H1 (cell line): ENCODE results near the gene CAGE1. TPM values are rescaled to one million over a fixed set of nuclear protein-coding genes. Genes with fewer than 3 reads are reported as not detected.

Experiments used
- CTCF ChIA-PET: fragments of 300-600 bp; sonication (Branson Sonifier 250); formaldehyde crosslinking; loops from one replicate; lab custom pipeline; 2021; ENCODE audit not compliant: partially characterized antibody; lab: Charles Lee
- POLR2A ChIA-PET: fragments of 300-600 bp; sonication (Branson Sonifier 250); formaldehyde crosslinking; loops from one replicate; lab custom pipeline; 2021; ENCODE audit warnings: inconsistent platforms; ENCODE audit not compliant: partially characterized antibody; lab: Charles Lee
- DNase-seq, 2 experiments: peaks; one replicate each; pipeline versions ENCODE4 v3.0.0 to v3.0.0-alpha.2; 2010 to 2022; ENCODE audit warnings: low spot score in 2 of 2, low read depth in 1 of 2, mixed read lengths in 1 of 2
- FAIRE-seq: peaks from 2 replicates; lab custom pipeline; 2011; peaks lifted over from hg19 to GRCh38; lab: Jason Lieb, UNC
- H2AFZ ChIP-seq: 2 replicates; pipeline ENCODE4 v1.8.1; 2012; ENCODE audit warnings: low read length, inconsistent platforms
- H2AK5ac ChIP-seq: 2 replicates; pipeline ENCODE4 v1.6.1; 2013; ENCODE audit warnings: low read depth, low read length
- H2BK120ac ChIP-seq: replicated peaks from 2 replicates; pipeline ENCODE3; 2013; ENCODE audit warnings: low read depth, low read length, inconsistent platforms
- H2BK12ac ChIP-seq: 2 replicates; pipeline ENCODE4 v1.6.1; 2013; ENCODE audit warnings: low read depth, low read length
- H2BK15ac ChIP-seq: 2 replicates; pipeline ENCODE4 v1.6.1; 2013; ENCODE audit warnings: low read length
- H2BK20ac ChIP-seq: 2 replicates; pipeline ENCODE4 v1.6.1; 2013; ENCODE audit warnings: low read length
- H2BK5ac ChIP-seq: 2 replicates; pipeline ENCODE4 v1.6.1; 2013; ENCODE audit warnings: low read depth, low read length
- H3K14ac ChIP-seq: 2 replicates; pipeline ENCODE4 v1.6.1; 2013; ENCODE audit warnings: inconsistent platforms; ENCODE audit not compliant: insufficient read length
- H3K18ac ChIP-seq: 2 replicates; pipeline ENCODE4 v1.6.1; 2013; ENCODE audit warnings: low read length; ENCODE audit errors: extremely low read depth
- H3K23ac ChIP-seq: 2 replicates; pipeline ENCODE4 v1.6.1; 2013; ENCODE audit warnings: inconsistent platforms; ENCODE audit not compliant: insufficient read length
- H3K23me2 ChIP-seq: 2 replicates; pipeline ENCODE4 v1.6.1; 2013; ENCODE audit warnings: low read depth, low read length
- H3K27ac ChIP-seq: 2 replicates; pipeline ENCODE4 v1.6.1; 2011; ENCODE audit warnings: low read depth, low read length, inconsistent platforms
- H3K27me3 ChIP-seq, 4 experiments: replicated peaks in 1 of 4; 1 replicate in 1 of 4; 2 replicates in 3 of 4; pipeline versions ENCODE4 v1.6.1 to v1.8.1; 2011 to 2013; ENCODE audit warnings: low read length in 3 of 4, mild to moderate bottlenecking in 3 of 4, inconsistent platforms in 2 of 4, mixed read lengths in 2 of 4, moderate library complexity in 1 of 4; ENCODE audit not compliant: control insufficient read depth in 3 of 4, insufficient read depth in 3 of 4; ENCODE audit errors: extremely low read depth in 1 of 4
- H3K36me3 ChIP-seq, 4 experiments: 2 replicates each; pipeline versions ENCODE4 v1.6.1 to v1.8.1; 2011 to 2013; ENCODE audit warnings: mild to moderate bottlenecking in 4 of 4, low read length in 3 of 4, moderate library complexity in 2 of 4, control low read depth in 1 of 4, inconsistent platforms in 1 of 4; ENCODE audit not compliant: insufficient read depth in 4 of 4, control insufficient read depth in 2 of 4
- H3K4ac ChIP-seq: replicated peaks from 2 replicates; pipeline ENCODE3; 2013; ENCODE audit warnings: low read length, low read depth, mixed read lengths, inconsistent platforms; ENCODE audit not compliant: insufficient read length
- H3K4me1 ChIP-seq, 4 experiments: replicated peaks in 1 of 4; 1 replicate in 1 of 4; 2 replicates in 3 of 4; pipeline versions ENCODE4 v1.6.1 to v1.8.1; 2011 to 2013; ENCODE audit warnings: low read length in 3 of 4, inconsistent platforms in 2 of 4, mixed read lengths in 1 of 4; ENCODE audit not compliant: insufficient read depth in 4 of 4, control insufficient read depth in 3 of 4
- H3K4me2 ChIP-seq, 2 experiments: 2 replicates each; pipeline versions ENCODE4 v1.6.1 to v1.8.1; 2011 to 2013; ENCODE audit warnings: low read depth in 2 of 2, low read length in 2 of 2, control low read depth in 1 of 2, inconsistent platforms in 1 of 2, mild to moderate bottlenecking in 1 of 2; ENCODE audit not compliant: insufficient read depth in 1 of 2
- H3K4me3 ChIP-seq, 4 experiments: fragments of 200-600, 300-600 bp in 1 of 4; sonication (generic), shearing (Covaris generic), sonication (Bioruptor Twin) in 1 of 4; 2 replicates each; pipeline versions ENCODE4 v1.5.1 to v1.8.1; 2011 to 2016; ENCODE audit warnings: low read length in 4 of 4, low read depth in 3 of 4, control low read depth in 2 of 4, inconsistent platforms in 2 of 4, mild to moderate bottlenecking in 2 of 4, mixed read lengths in 1 of 4, moderate library complexity in 1 of 4; ENCODE audit not compliant: insufficient read depth in 2 of 4; ENCODE audit errors: extremely low read depth in 1 of 4
- H3K56ac ChIP-seq: replicated peaks from 2 replicates; pipeline ENCODE3; 2013; ENCODE audit warnings: low read depth, mild to moderate bottlenecking, mixed read lengths, low read length, inconsistent platforms; ENCODE audit not compliant: insufficient read length
- H3K79me1 ChIP-seq: 2 replicates; pipeline ENCODE4 v1.6.1; 2013; ENCODE audit warnings: low read depth, low read length, control low read depth
- H3K79me2 ChIP-seq, 2 experiments: 2 replicates each; pipeline versions ENCODE4 v1.6.1 to v1.8.1; 2012 to 2013; ENCODE audit warnings: low read length in 2 of 2, mild to moderate bottlenecking in 2 of 2, inconsistent platforms in 1 of 2; ENCODE audit not compliant: insufficient read depth in 2 of 2, control insufficient read depth in 1 of 2
- H3K9ac ChIP-seq, 4 experiments: replicated peaks in 1 of 4; 1 replicate in 1 of 4; 2 replicates in 3 of 4; pipeline versions ENCODE4 v1.6.1 to v1.8.1; 2011 to 2013; ENCODE audit warnings: low read depth in 3 of 4, low read length in 3 of 4, control low read depth in 2 of 4, mild to moderate bottlenecking in 2 of 4, moderate library complexity in 2 of 4, inconsistent platforms in 1 of 4; ENCODE audit errors: extremely low read depth in 1 of 4
- H3K9me3 ChIP-seq, 2 experiments: 2 replicates each; pipeline versions ENCODE4 v1.6.1 to v1.8.1; 2012 to 2013; ENCODE audit warnings: mild to moderate bottlenecking in 2 of 2, moderate library complexity in 2 of 2, control low read depth in 1 of 2, inconsistent platforms in 1 of 2, low read depth in 1 of 2, low read length in 1 of 2, mixed read lengths in 1 of 2; ENCODE audit not compliant: insufficient read depth in 2 of 2
- H4K20me1 ChIP-seq, 2 experiments: replicated peaks in 1 of 2; 2 replicates each; pipeline versions ENCODE3 to v1.8.1; 2011 to 2013; ENCODE audit warnings: inconsistent platforms in 2 of 2, low read length in 2 of 2, mild to moderate bottlenecking in 1 of 2; ENCODE audit not compliant: insufficient read depth in 2 of 2, control insufficient read depth in 1 of 2
- H4K5ac ChIP-seq: 2 replicates; pipeline ENCODE4 v1.6.1; 2013; ENCODE audit warnings: low read length, low read depth, mixed read lengths, inconsistent platforms; ENCODE audit not compliant: insufficient read length
- H4K8ac ChIP-seq: 2 replicates; pipeline ENCODE4 v1.8.0; 2013; ENCODE audit warnings: mild to moderate bottlenecking, moderate library complexity, low read length, inconsistent platforms; ENCODE audit not compliant: insufficient read depth; ENCODE audit errors: extremely low read depth
- H4K91ac ChIP-seq: replicated peaks from 2 replicates; pipeline ENCODE3; 2013; ENCODE audit warnings: low read length, mixed read lengths, inconsistent platforms; ENCODE audit not compliant: insufficient read length
- MAX ChIP-seq: IDR thresholded peaks from 2 replicates; pipeline ENCODE4 v1.6.1; 2012; ENCODE audit warnings: inconsistent platforms
- PHF8 ChIP-seq: fragments of 200-600 bp; sonication (generic); conservative IDR thresholded peaks from 2 replicates; pipeline ENCODE4 v1.7.1; 2012; ENCODE audit warnings: low read depth, mild to moderate bottlenecking, inconsistent platforms, low read length, moderate library complexity
- RFX5 ChIP-seq: IDR thresholded peaks from 2 replicates; pipeline ENCODE4 v1.6.1; 2011; ENCODE audit warnings: low read depth, low read length, improper control_type of control experiment, borderline replicate concordance
- SUZ12 ChIP-seq: fragments of 200-600 bp; sonication (generic); IDR thresholded peaks from 2 replicates; pipeline ENCODE4 v1.6.1; 2012; ENCODE audit warnings: mild to moderate bottlenecking, inconsistent platforms, low read length, moderate library complexity, mixed read lengths
- TCF12 ChIP-seq: IDR thresholded peaks from 2 replicates; pipeline ENCODE4 v1.6.1; 2011; ENCODE audit warnings: low read depth, mild to moderate bottlenecking, low read length
- WGBS, 2 experiments: shearing (Covaris generic) in 1 of 2; methylation state at CpG; one replicate each; pipeline versions ENCODE4 v1.1.6 to v1.1.7; 2013 to 2015; ENCODE audit warnings: low lambda C conversion rate in 2 of 2, mixed read lengths in 2 of 2, inconsistent platforms in 1 of 2, low coverage in 1 of 2, missing lambda C conversion rate in 1 of 2; ENCODE audit not compliant: insufficient replicate concordance in 2 of 2, insufficient coverage in 1 of 2, insufficient read length in 1 of 2; ENCODE audit errors: extremely low coverage in 1 of 2, missing lambda C conversion rate in 1 of 2; 5-methylcytosine and 5-hydroxymethylcytosine counted together
- polyA plus RNA-seq, 7 experiments: library from polyadenylated mRNA; depleted of rRNA in 3 of 7; stranded (reverse) in 5 of 7; unstranded in 2 of 7; fragments of >200 nt in 5 of 7; fragments of 200-250 nt in 2 of 7; gene quantifications; 1 replicate in 5 of 7; 2 replicates in 1 of 7; 4 replicates in 1 of 7; pipeline versions ENCODE4 v1.2.1 to v1.2.3, GENCODE V29; 2011 to 2013; ENCODE audit warnings: missing spikeins in 2 of 7, mixed read lengths in 2 of 7
- total RNA-seq: library from RNA; stranded (reverse); fragmentation: NEBNext Ultra II Directional; extraction: Animal tissue kit (Norgen Biotek cat#: 25700); gene quantifications from 2 replicates; pipeline ENCODE4 v1.2.1, GENCODE V29; 2021

Gene CAGE1
- total and polyA plus RNA-seq, 2 of the 8 experiments (the other 6 are each of a cell fraction or from before 2014, with no cell fraction given), result 0.09 TPM; not detected in 1

GRCh38 chr6:7432391-7433120 lies 43.0 kb upstream of the CAGE1 start:
- H2BK20ac ChIP-seq, result no peak overlapping the region
- H3K27ac ChIP-seq, result no peak overlapping the region
- H2BK5ac ChIP-seq, result no peak overlapping the region
- no peak for DNase-seq
- H3K9me3 ChIP-seq, result no peaks in the 10 kb centered on the region
- H2BK12ac ChIP-seq, result no peak overlapping the region; the same call in 1 of the 2 replicates
- H4K8ac ChIP-seq, result no peak overlapping the region
- H3K9ac ChIP-seq, result no peak overlapping the region
- no peaks in the 10 kb centered on the region for H3K79me1 ChIP-seq
- POLR2A ChIA-PET, result interaction anchor here (0.9 kb wide), 1 partner anchor 10 kb away, joined by 3 read pairs; no protein-coding TSS in a partner anchor
- no peak overlapping the region for H4K5ac ChIP-seq
- H3K23me2 ChIP-seq, result no peaks in the 10 kb centered on the region
- H3K4me2 ChIP-seq, result peak overlapping the region; percentile 18 to 43; a peak in 1 of 4 replicates
- H3K4me3 ChIP-seq, result no peak overlapping the region
- H2AFZ ChIP-seq, result peak overlapping the region; percentile 91; the same call in 1 of the 2 replicates
- WGBS, 2 experiments, result 90% methylated on average over 16 of the region's 16 CpGs; no CpG with 5 or more reads in 1 of the 2 experiments
- 0 out of 2 replicates have a peak overlapping the region, but pooled peaks have one; percentile 32 for H3K18ac ChIP-seq
- peaks cover 0 to 9% (median 2%) of the 10 kb centered on the region in 4 experiments; a peak in 2 of 7 replicates for H3K4me1 ChIP-seq
- no peak for FAIRE-seq
- no peak overlapping the region for H3K14ac ChIP-seq
- no peak overlapping the region for H3K23ac ChIP-seq
- TF ChIP-seq MAX (peak; percentile 43), RFX5 (no peak), TCF12 (no peak), SUZ12 (no peak), PHF8 (no peak)
- H2AK5ac ChIP-seq, result no peak overlapping the region
- no peaks in the 10 kb centered on the region for H3K27me3 ChIP-seq
- peak overlapping the region; percentile 61 for H4K91ac ChIP-seq
- CTCF ChIA-PET, result interaction anchor here (2.1 kb wide), 1 partner anchor 182 kb away, joined by 6 read pairs; no protein-coding TSS in a partner anchor
- no peak overlapping the region for H2BK120ac ChIP-seq
- peak overlapping the region; percentile 41 for H3K4ac ChIP-seq
- H4K20me1 ChIP-seq, result no peaks in the 10 kb centered on the region
- H3K36me3 ChIP-seq, result no peaks in the 10 kb centered on the region
- no peak overlapping the region for H3K56ac ChIP-seq
- H2BK15ac ChIP-seq, result no peak overlapping the region; the same call in 1 of the 2 replicates
- no peaks in the 10 kb centered on the region for H3K79me2 ChIP-seq
